GM21619 (cell line): ENCODE results near the gene PVALEF.
"Not testable (repeated sequence)": the region's sequence is repeated elsewhere in the genome, so short reads cannot be mapped to it uniquely, and the experiment has no call there.

ENCODE experiments used
- ATAC-seq: cut with Tn5 transposase; IDR thresholded peaks from one replicate; pipeline ENCODE4 v1.9.1; 2021; ENCODE audit not compliant: unreplicated experiment

PVALEF gene

GRCh38 chr17:81143717-81144422, 21.4 kb upstream of the PVALEF start:
- ATAC-seq: no peak

DNA sequence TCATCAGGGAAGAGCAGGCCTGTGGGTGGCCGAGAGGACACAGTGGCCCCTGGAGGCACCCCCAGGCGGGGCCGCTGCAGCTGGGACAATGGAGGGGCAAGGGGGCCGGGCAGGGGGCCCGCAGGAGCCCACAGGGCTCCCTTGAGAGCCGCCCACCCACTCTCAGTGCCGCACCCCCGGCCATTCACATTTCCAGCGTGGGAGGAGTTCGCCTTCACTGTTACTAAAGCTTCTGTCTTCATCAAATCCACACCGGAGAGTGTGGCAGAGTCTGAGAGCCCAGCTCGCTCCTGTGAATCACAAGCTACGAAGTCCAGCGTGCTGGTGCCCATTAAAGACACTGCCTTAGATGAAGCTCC, 20.9 kb upstream of the PVALEF start:
- ATAC-seq: no peak

DNA sequence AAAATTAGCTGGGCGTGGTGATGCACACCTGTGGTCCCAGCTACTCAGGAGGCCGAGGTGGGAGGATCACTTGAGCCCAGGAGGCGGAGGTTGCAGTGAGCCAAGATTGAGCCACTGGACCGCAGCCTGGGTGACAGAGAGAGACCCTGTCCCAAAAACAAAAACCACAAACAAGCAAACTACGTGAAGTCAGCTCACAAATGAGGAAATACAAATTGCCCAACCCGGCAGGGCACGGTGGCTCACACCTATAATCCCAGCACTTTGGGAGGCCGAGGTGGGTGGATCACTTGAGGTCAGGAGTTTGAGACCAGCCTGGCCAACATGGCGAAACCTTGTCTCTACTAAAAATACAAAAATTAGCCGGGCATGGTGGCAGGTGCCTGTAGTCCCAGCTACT, 19.1 kb upstream of the PVALEF start:
- ATAC-seq: not testable (repeated sequence)

GRCh38 chr17:81147701-81148100, 17.6 kb upstream of the PVALEF start:
- no peak for ATAC-seq

DNA sequence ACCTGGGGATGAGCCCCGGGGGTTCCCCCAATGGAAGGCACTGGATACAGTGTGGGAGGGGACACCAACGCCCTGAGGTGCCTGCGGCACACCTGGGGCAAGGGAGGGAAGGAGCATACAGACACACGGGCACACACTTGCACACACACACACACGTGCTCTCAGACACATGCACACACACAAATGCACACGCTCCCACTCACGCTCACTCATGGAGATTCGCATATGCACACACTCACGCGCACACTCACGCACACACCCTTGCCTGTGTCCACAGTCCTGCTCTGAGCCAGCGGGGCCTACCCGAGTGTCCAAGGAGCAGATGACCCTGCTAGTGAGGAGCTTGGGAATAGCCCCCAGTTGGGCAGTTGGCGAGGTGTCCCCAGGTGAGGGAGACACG, 16.7 kb upstream of the PVALEF start:
- no peak for ATAC-seq

- ATAC-seq: no peak
These were observed 16.2 kb upstream of the PVALEF start for GRCh38 chr17:81148986-81149533.

DNA sequence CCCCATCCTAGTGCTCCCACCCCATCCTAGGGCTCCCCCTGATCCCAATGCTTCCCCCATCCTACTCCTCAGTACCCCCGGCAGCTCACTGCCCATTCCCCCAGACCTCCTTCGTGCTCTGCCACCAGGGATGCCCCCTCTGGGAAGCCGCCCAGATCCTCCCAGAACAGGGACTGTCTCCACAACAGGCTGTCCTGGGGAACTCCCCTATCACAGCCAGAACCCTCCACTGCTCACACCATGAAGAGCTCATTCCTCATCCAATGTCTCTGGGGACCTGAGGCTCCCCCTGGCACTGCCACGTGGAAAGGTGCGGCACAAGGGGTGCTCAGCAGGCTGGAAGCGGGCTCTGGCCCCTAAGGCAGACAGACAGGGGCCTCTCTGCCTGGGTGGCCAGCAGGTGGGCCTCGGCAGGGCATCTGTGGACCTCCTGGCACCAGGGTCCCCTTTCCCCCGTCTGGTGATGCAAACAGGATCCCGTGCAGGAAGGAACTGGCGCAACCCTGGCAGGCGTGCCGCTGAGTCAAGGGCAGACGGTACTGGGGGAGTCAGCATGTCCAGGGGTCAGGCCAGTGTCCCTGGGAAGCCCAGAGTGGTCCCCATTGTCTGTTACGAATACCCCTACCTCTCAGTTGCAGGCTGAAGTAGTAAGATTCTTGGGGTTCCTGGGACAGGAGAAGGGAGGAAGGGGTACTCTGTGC, 14.8 kb upstream of the PVALEF start:
- ATAC-seq: no peak

DNA sequence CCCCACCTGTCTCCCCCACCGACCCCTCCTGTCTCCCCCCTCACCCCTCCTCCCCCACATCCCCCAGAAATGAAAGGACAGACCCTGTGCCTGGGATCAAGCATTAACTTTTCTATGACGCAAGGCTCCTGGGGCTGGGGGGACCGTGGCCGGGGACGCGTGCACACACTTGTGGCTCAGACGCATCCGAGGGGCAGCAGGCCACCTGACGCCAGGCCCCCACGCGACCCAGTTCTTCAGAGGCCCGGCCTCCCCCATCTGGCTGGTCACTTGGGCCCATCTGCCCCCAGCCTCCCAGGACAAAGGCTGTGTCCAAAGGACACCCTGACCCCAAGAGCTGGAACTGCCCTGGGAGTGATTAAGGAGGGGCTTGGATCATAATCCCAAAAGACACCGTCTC, 14.0 kb upstream of the PVALEF start:
- no peak for ATAC-seq

DNA sequence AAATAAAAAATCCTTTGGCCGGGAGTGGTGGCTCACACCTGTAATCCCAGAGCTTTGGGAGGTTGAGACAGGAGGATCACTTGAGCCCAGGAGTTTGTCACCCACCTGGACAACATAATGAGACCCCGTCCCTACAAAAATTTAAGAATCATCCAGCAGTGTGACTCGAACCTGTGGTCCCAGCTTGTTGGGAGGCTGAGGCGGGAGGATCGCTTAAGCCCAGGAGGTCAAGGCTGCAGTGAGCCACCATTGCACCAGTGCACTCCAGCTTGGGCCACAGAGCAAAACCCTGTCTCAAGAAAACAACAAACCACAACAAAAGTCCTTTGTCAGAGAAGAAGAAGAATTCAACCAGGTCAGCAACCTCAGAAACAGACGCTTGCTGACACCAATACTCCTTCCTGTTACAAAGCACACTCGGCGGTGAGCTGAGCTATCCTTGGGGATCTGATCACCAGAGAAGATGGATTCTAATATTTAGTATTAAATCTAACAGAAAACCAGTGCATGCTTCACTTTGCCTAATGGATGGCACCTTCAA, 12.9 kb upstream of the PVALEF start:
- ATAC-seq: no peak

- ATAC-seq: no peak
These were observed 11.9 kb upstream of the PVALEF start for GRCh38 chr17:81153340-81153803.

DNA sequence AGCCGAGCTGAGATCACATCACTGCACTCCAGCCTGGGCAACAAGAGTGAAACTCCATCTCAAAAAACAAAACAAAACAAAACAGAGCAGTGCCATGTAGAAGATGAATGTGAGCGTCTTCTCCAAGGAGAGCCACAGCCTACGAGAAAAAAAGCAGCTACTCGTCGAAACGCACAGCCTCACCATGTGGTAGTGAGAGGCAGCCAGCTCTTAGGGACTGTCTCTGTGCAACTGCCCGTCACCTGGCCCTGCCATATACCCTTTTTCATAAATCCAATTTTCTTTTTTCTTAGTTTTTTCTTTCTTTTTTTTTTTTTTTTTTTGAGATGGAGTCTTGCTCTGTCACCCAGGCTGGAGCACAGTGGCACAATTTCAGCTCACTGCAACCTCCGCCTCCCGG, 11.3 kb upstream of the PVALEF start:
- not testable (repeated sequence) for ATAC-seq

DNA sequence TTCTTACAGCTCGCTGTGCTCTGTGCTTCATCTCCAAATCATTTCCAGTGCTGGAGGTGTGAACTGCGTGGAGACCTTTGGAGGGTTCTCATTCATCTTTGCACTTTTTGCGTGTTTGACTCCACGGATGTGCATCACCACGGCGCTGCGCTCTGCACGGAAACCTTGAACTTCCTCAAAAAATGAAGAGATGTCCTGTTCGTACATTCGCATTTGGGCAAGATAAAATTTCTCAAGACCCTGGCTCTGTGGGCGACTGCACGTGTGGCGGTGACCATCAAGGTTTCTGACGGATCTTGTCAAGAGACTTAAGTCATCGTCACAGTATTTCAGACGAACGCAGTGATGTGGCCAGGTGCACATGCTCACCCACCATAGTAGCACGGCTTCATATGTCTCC, 10.3 kb upstream of the PVALEF start:
- no peak for ATAC-seq

- no peak for ATAC-seq
These were observed 8.2 kb upstream of the PVALEF start for GRCh38 chr17:81156866-81157805.

DNA sequence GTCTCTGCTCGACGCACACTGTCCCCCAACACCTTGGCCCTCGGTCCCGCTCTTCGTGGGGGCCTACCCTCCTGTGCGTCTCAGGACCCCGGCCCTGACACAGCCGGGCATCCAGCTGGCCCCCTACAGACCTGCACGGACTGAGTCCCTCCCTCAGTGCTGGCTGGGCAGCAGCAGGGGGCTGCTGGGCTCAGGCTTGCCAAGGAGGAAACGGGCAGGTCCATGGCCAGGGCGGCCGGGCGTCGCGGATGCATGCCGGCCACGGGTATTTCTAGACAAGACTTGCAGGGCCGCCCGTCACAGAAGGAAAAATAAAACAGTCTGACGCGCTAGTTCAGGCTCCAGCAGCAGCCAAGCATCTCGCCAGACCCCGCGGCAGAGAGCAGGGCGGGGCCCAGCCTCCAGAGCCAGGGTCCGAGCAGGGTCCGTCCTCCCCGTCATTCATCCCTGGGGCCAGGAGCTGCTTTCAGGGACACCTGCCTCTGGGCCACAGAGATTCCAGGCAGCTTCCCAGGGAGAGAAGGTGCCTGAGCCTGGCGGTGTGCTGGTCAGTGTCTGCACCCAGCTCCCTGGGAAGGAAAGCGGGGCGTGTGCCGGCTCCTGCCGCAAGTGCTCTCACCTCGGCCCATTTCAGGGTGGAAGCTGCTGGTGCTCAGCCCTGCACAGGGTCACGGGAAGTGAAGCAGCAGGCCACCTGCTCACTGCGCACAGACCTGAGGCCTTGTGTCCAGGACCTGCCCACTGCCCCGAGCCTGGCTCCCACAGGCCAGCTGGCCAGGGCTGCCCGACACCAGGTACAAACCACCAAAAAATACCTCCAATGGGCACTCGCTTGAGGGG, 7.2 kb upstream of the PVALEF start:
- no peak for ATAC-seq

DNA sequence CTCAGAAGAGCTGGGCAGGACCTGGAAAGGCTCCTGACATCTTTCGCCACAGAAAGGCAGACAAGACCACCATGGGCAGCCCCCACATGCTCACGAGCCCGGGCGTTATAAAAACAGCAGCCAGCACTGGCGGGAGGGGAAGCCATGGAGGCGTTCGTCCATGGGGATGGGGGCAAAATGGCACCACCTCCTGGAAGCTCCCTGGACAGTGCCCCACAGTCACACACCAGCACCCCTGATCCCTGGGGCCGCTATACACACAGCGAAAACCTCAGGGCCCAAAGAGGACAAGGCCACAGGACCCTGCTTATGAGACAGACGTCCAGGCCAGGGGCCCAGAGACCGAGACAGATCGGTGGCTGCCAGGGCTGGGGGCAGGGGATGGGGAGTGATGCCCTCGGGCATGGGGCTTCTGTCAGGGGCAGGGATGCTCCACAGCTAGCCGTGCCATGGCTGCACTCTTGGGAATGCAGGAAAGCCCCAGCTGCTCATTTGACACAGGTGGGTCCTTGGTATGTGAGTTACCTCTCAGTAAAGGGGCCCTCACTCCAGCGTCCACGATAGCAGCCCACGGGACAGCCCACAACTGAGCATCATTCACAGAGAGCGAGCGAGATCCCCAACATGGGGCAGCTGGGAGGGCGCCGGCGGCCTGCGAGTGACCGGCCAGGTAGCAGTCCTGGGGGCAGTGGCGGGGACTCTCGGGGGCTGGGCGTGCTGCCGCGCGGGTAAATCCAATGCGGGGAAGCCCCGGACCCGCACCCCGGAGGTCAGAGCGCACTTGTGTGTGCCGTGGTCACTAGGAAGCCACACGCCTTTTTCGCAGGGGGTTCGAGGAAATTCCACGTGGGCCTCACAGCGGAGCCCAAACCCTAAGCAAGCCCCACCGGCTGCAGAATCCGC, 6.4 kb upstream of the PVALEF start:
- no peak for ATAC-seq

GRCh38 chr17:81159611-81160265, 5.6 kb upstream of the PVALEF start:
- ATAC-seq: no peak

DNA sequence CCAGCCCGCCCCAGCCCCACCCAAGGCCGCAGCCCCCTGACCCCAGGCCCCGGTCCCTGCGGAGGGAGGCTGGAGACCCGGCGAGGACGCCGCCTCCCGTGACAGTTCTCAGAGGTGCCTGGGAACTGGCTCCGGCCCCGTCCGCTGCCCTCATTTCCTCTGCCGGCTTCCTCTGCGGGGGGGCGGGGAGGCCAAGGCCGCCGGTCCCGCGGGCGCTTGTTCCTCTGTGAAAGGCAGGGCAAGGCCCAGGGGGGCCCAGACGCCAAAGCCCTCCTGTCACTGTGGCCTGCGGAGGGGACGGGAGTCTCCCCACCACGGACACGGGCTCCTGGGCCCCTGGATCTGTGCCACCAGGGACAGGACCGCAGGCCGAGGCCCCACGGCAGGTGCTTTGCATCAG, 5.0 kb upstream of the PVALEF start:
- no peak for ATAC-seq

GRCh38 chr17:81160747-81161453, 4.4 kb upstream of the PVALEF start:
- ATAC-seq: no peak
